H9 (cell line): Measurements from ENCODE around the gene CAMTA1. TPM values are rescaled to one million over a fixed set of nuclear protein-coding genes. Genes with fewer than 3 reads are reported as not detected.

Source experiments
- DNase-seq: peaks from one replicate; pipeline ENCODE4 v3.0.0-alpha.2; 2017
- H2AFZ ChIP-seq: one replicate; pipeline ENCODE4 v1.6.1; 2013; ENCODE audit warnings: mild to moderate bottlenecking, low read length, control low read depth, moderate library complexity
- H2AK5ac ChIP-seq: 2 replicates; pipeline ENCODE4 v1.6.1; 2013; ENCODE audit warnings: low read length, control low read depth, mixed read lengths; ENCODE audit not compliant: insufficient read length
- H2BK120ac ChIP-seq: one replicate; pipeline ENCODE4 v1.6.1; 2013; ENCODE audit warnings: low read depth, mild to moderate bottlenecking, low read length, control low read depth, inconsistent platforms; ENCODE audit not compliant: poor library complexity, severe bottlenecking
- H2BK12ac ChIP-seq: 2 replicates; pipeline ENCODE4 v1.6.1; 2013; ENCODE audit warnings: low read length, control low read depth, mixed read lengths, low read depth; ENCODE audit not compliant: insufficient read length
- H2BK15ac ChIP-seq: 2 replicates; pipeline ENCODE4 v1.6.1; 2013; ENCODE audit warnings: low read depth, low read length, control low read depth
- H2BK20ac ChIP-seq: one replicate; pipeline ENCODE4 v1.6.1; 2013; ENCODE audit warnings: low read depth, mild to moderate bottlenecking, low read length, control low read depth, inconsistent platforms; ENCODE audit not compliant: poor library complexity, severe bottlenecking
- H2BK5ac ChIP-seq: 2 replicates; pipeline ENCODE4 v1.6.1; 2013; ENCODE audit warnings: low read length, control low read depth, mixed read lengths; ENCODE audit not compliant: insufficient read length
- H3K14ac ChIP-seq: 2 replicates; pipeline ENCODE4 v1.6.1; 2013; ENCODE audit warnings: low read length, control low read depth; ENCODE audit not compliant: insufficient read depth
- H3K18ac ChIP-seq: 2 replicates; pipeline ENCODE4 v1.6.1; 2013; ENCODE audit warnings: low read depth, mild to moderate bottlenecking, mixed read lengths, low read length, control low read depth; ENCODE audit not compliant: insufficient read length
- H3K23ac ChIP-seq: 2 replicates; pipeline ENCODE4 v1.6.1; 2013; ENCODE audit warnings: low read length, control low read depth, mixed read lengths, low read depth; ENCODE audit not compliant: insufficient read length
- H3K23me2 ChIP-seq: 2 replicates; pipeline ENCODE4 v1.6.1; 2013; ENCODE audit warnings: low read depth, mild to moderate bottlenecking, mixed read lengths, low read length, control low read depth; ENCODE audit not compliant: insufficient read length, poor library complexity, severe bottlenecking
- H3K27ac ChIP-seq: 2 replicates; pipeline ENCODE4 v1.5.1; 2013; ENCODE audit warnings: low read length, control low read depth, mixed read lengths, low read depth; ENCODE audit not compliant: insufficient read length
- H3K27me3 ChIP-seq: 2 replicates; pipeline ENCODE4 v1.6.1; 2013; ENCODE audit warnings: low read length, control low read depth, inconsistent platforms; ENCODE audit not compliant: insufficient read depth
- H3K4ac ChIP-seq: 2 replicates; pipeline ENCODE4 v1.6.1; 2013; ENCODE audit warnings: low read depth, mild to moderate bottlenecking, control low read depth, inconsistent platforms, low read length, moderate library complexity
- H3K4me1 ChIP-seq: 2 replicates; pipeline ENCODE4 v1.6.1; 2013; ENCODE audit warnings: low read length, control low read depth, inconsistent platforms; ENCODE audit not compliant: insufficient read depth
- H3K4me2 ChIP-seq: 2 replicates; pipeline ENCODE4 v1.6.1; 2013; ENCODE audit warnings: low read length, control low read depth, mixed read lengths; ENCODE audit not compliant: insufficient read length, insufficient read depth
- H3K56ac ChIP-seq: 2 replicates; pipeline ENCODE4 v1.6.1; 2013; ENCODE audit warnings: low read depth, mild to moderate bottlenecking, mixed read lengths, low read length, control low read depth; ENCODE audit not compliant: insufficient read length
- H3K79me1 ChIP-seq: 2 replicates; pipeline ENCODE4 v1.6.1; 2013; ENCODE audit warnings: low read depth, mild to moderate bottlenecking, moderate library complexity, low read length, control low read depth, inconsistent platforms; ENCODE audit not compliant: insufficient read depth, poor library complexity, severe bottlenecking
- H3K79me2 ChIP-seq: 2 replicates; pipeline ENCODE4 v1.6.1; 2013; ENCODE audit warnings: low read length, control low read depth, inconsistent platforms; ENCODE audit not compliant: insufficient read depth
- H3K9ac ChIP-seq: 2 replicates; pipeline ENCODE4 v1.6.1; 2013; ENCODE audit warnings: low read length, control low read depth, mixed read lengths; ENCODE audit not compliant: insufficient read length; ENCODE audit errors: extremely low read depth
- H3K9me3 ChIP-seq: one replicate; pipeline ENCODE4 v1.6.1; 2013; ENCODE audit warnings: low read depth, low read length, inconsistent platforms; ENCODE audit not compliant: control insufficient read depth
- H3T11ph ChIP-seq: one replicate; pipeline ENCODE4 v1.6.1; 2013; ENCODE audit warnings: mild to moderate bottlenecking, low read length, control low read depth, inconsistent platforms
- H4K20me1 ChIP-seq: one replicate; pipeline ENCODE4 v1.6.1; 2013; ENCODE audit not compliant: control insufficient read depth, insufficient read length, insufficient read depth
- H4K5ac ChIP-seq: 2 replicates; pipeline ENCODE4 v1.6.1; 2013; ENCODE audit warnings: low read depth, mild to moderate bottlenecking, mixed read lengths, low read length, control low read depth; ENCODE audit not compliant: insufficient read length
- H4K8ac ChIP-seq: replicated peaks from 2 replicates; pipeline ENCODE4 v1.6.1; 2013; ENCODE audit warnings: low read length, control low read depth, mixed read lengths, low read depth; ENCODE audit not compliant: insufficient read length
- H4K91ac ChIP-seq: 2 replicates; pipeline ENCODE4 v1.6.1; 2013; ENCODE audit warnings: low read depth, mild to moderate bottlenecking, moderate library complexity, mixed read lengths, low read length, control low read depth; ENCODE audit not compliant: insufficient read length
- H3K27ac Mint-ChIP-seq, 3 experiments: 2 replicates in 2 of 3; 3 replicates in 1 of 3; pipeline ENCODE4 v1.8.0; 2020 to 2021; ENCODE audit warnings: mixed read lengths in 3 of 3, mild to moderate bottlenecking in 1 of 3, moderate library complexity in 1 of 3
- H3K27me3 Mint-ChIP-seq: 2 replicates; pipeline ENCODE4 v1.8.0; 2021; ENCODE audit warnings: low read depth, mild to moderate bottlenecking, moderate library complexity, mixed read lengths
- H3K36me3 Mint-ChIP-seq, 3 experiments: 2 replicates in 2 of 3; 3 replicates in 1 of 3; pipeline ENCODE4 v1.8.0; 2020 to 2021; ENCODE audit warnings: low read depth in 3 of 3, mixed read lengths in 3 of 3; ENCODE audit not compliant: insufficient read depth in 1 of 3
- H3K4me1 Mint-ChIP-seq, 2 experiments: 2 replicates each; pipeline ENCODE4 v1.8.0; 2020; ENCODE audit warnings: mixed read lengths in 2 of 2
- H3K4me3 Mint-ChIP-seq, 2 experiments: 2 replicates in 1 of 2; 3 replicates in 1 of 2; pipeline ENCODE4 v1.8.0; 2020 to 2021; ENCODE audit warnings: mild to moderate bottlenecking in 2 of 2, mixed read lengths in 2 of 2, moderate library complexity in 1 of 2
- H3K9me3 Mint-ChIP-seq, 2 experiments: 2 replicates in 1 of 2; 3 replicates in 1 of 2; pipeline ENCODE4 v1.8.0; 2020; ENCODE audit warnings: mild to moderate bottlenecking in 2 of 2, mixed read lengths in 2 of 2, moderate library complexity in 1 of 2
- CTCF ChIP-seq: fragments of 200-600 bp; sonication (generic); conservative IDR thresholded peaks from 3 replicates; pipeline ENCODE4 v1.8.0; 2021; ENCODE audit warnings: antibody characterized with exemption, mild to moderate bottlenecking
- WGBS: extraction: QIAGEN DNeasy Blood & Tissue Kit; methylation state at CpG from one replicate; pipeline ENCODE4 v1.1.7; 2013; ENCODE audit warnings: missing lambda C conversion rate, low lambda C conversion rate, mixed read lengths; ENCODE audit not compliant: insufficient read length; ENCODE audit errors: extremely low coverage; 5-methylcytosine and 5-hydroxymethylcytosine counted together
- total RNA-seq: library from RNA; stranded (reverse); gene quantifications from 2 replicates; pipeline ENCODE4 v1.2.1, GENCODE V29; 2021

Gene CAMTA1
- total RNA-seq, 1 experiment from 2014 or later = 115 TPM

GRCh38 chr1:7609311-7609994 lies 824.2 kb downstream of the CAMTA1 start:
- H3K27ac ChIP-seq = no peak overlapping the region
- H3K4me1 Mint-ChIP-seq = peaks cover 15 to 18% of the 10 kb centered on the region in 2 experiments

More at GRCh38 chr1:7609311-7609994, 824.2 kb downstream of the CAMTA1 start:
- Mint-ChIP-seq H3K4me3 (no peak overlapping the region), H3K27me3 (peaks cover 5% of the 10 kb centered on the region; the same call in 1 of the 2 replicates), H3K9me3 (peaks cover 19 to 25% of the 10 kb centered on the region in 2 experiments), H3K27ac (peak overlapping the region in 2 of 3 experiments; percentile 84 to 96; a peak in 3 of 7 replicates), H3K36me3 (peaks cover 10 to 12% (median 10%) of the 10 kb centered on the region in 3 experiments; a peak in 5 of 7 replicates)
- Histone ChIP-seq H3K9me3 (peaks cover 4% of the 10 kb centered on the region), H3K4ac (no peak overlapping the region), H3K14ac (peak overlapping the region; percentile 68), H3K4me2 (no peak overlapping the region), H2BK20ac (no peak overlapping the region), H2BK12ac (peak overlapping the region; percentile 17), H2AFZ (no peak overlapping the region), H4K5ac (no peak overlapping the region), H2BK120ac (no peak overlapping the region), H3K4me1 (peaks cover 6% of the 10 kb centered on the region; the same call in 1 of the 2 replicates), H3K18ac (no peak overlapping the region), H3T11ph (no peak overlapping the region), H3K79me1 (no peaks in the 10 kb centered on the region), H3K56ac (no peak overlapping the region), H4K8ac (no peak overlapping the region), H4K91ac (peak overlapping the region; percentile 19), H3K23me2 (no peaks in the 10 kb centered on the region), H4K20me1 (no peaks in the 10 kb centered on the region), H3K79me2 (no peaks in the 10 kb centered on the region), H2BK5ac (no peak overlapping the region), H2BK15ac (no peak overlapping the region), H3K27me3 (no peaks in the 10 kb centered on the region), H3K23ac (no peak overlapping the region), H2AK5ac (no peak overlapping the region), H3K9ac (no peak overlapping the region)
- WGBS = no CpG with 5 or more reads among the region's 7 CpGs
- no peak for DNase-seq
- no peak for TF ChIP-seq CTCF
